K562 (cell line): Measurements from ENCODE around the gene DLX2. TPM values are rescaled to one million over a fixed set of nuclear protein-coding genes. Genes with fewer than 3 reads are reported as not detected.
A peak's percentile ranks its signal among the peaks of the same experiment; 100 is the strongest.

ENCODE experiments used
- CAMTA2 ChIP-seq: fragments of 250-450 bp; sonication (Bioruptor Pico); conservative IDR thresholded peaks from 2 replicates; pipeline ENCODE4 v1.5.1; 2022
- ESRRB ChIP-seq: fragments of 250-450 bp; sonication (Bioruptor Pico); IDR thresholded peaks from 2 replicates; pipeline ENCODE4 v1.5.0; 2020; ENCODE audit warnings: mild to moderate bottlenecking, moderate library complexity, borderline replicate concordance
- ETS2 ChIP-seq: IDR thresholded peaks from 2 replicates; pipeline ENCODE4 v1.6.1; 2016; ENCODE audit warnings: borderline replicate concordance, missing genetic modification characterization, mild to moderate bottlenecking, moderate library complexity, missing compliant biosample characterization; ENCODE audit not compliant: poor library complexity, severe bottlenecking
- GTF2F1 ChIP-seq: IDR thresholded peaks from 2 replicates; pipeline ENCODE4 v1.6.1; 2011; ENCODE audit warnings: low read depth, low read length, improper control_type of control experiment
- MIER1 ChIP-seq: fragments of 450-650 bp; IDR thresholded peaks from 2 replicates; pipeline ENCODE4 v1.6.1; 2016; ENCODE audit warnings: antibody characterized with exemption, mild to moderate bottlenecking, low read depth
- NR2C2 ChIP-seq, 2 experiments: fragments of 200-800 bp in 1 of 2; sonication (Bioruptor generic) in 1 of 2; sonication (generic) in 1 of 2; formaldehyde crosslinking in 1 of 2; IDR thresholded peaks; 2 replicates each; pipeline versions ENCODE4 v1.6.1 to v1.8.0; 2016 to 2022; ENCODE audit warnings: mild to moderate bottlenecking in 1 of 2, missing compliant biosample characterization in 1 of 2, missing genetic modification characterization in 1 of 2, missing genetic modification reagents in 1 of 2
- PRPF4 ChIP-seq: fragments of 200-400 bp; formaldehyde crosslinking; IDR thresholded peaks from one replicate; pipeline ENCODE4 v1.6.1; 2017; ENCODE audit warnings: low read length, low read depth, mild to moderate bottlenecking; ENCODE audit not compliant: insufficient read depth, poor library complexity, severe bottlenecking
- RAD21 ChIP-seq, 2 experiments: fragments of 250-450 bp in 1 of 2; fragments of 450-650 bp in 1 of 2; sonication (Bioruptor Pico) in 1 of 2; formaldehyde crosslinking in 1 of 2; IDR thresholded peaks in 1 of 2; conservative IDR thresholded peaks in 1 of 2; 2 replicates each; pipeline versions ENCODE4 v1.4.0 to v1.8.0; 2020 to 2022; ENCODE audit warnings: mild to moderate bottlenecking in 2 of 2, moderate library complexity in 1 of 2
- RBM34 ChIP-seq: fragments of 200-400 bp; formaldehyde crosslinking; IDR thresholded peaks from 2 replicates; pipeline ENCODE4 v1.6.1; 2018; ENCODE audit warnings: low read length, borderline replicate concordance; ENCODE audit not compliant: insufficient read depth
- SREBF1 ChIP-seq: fragments of 150-350 bp; IDR thresholded peaks from 2 replicates; pipeline ENCODE4 v1.6.1; 2014; ENCODE audit warnings: antibody characterized with exemption, low read depth, low read length, borderline replicate concordance
- SUPT5H ChIP-seq: fragments of 450-650 bp; IDR thresholded peaks from 2 replicates; pipeline ENCODE4 v1.6.1; 2016
- TAF1 ChIP-seq: IDR thresholded peaks from 2 replicates; pipeline ENCODE4 v1.6.1; 2011; ENCODE audit warnings: mild to moderate bottlenecking, low read length, moderate library complexity; ENCODE audit not compliant: insufficient read depth, control insufficient read depth, severe bottlenecking; ENCODE audit errors: extremely low read depth
- TCFL5 ChIP-seq: fragments of 250-450 bp; sonication (Bioruptor Pico); conservative IDR thresholded peaks from 2 replicates; pipeline ENCODE4 v1.6.1; 2021; ENCODE audit warnings: mild to moderate bottlenecking, moderate library complexity, matching md5 sums
- TOE1 ChIP-seq, 2 experiments: fragments of 450-650 bp in 1 of 2; sonication (generic) in 1 of 2; formaldehyde crosslinking in 1 of 2; IDR thresholded peaks; 2 replicates each; pipeline versions ENCODE4 v1.7.1 to v1.8.0; 2016 to 2022; ENCODE audit warnings: borderline replicate concordance in 2 of 2, mild to moderate bottlenecking in 2 of 2, antibody characterized with exemption in 1 of 2, inconsistent platforms in 1 of 2, low read depth in 1 of 2, missing genetic modification reagents in 1 of 2, moderate library complexity in 1 of 2
- TRIM24 ChIP-seq, 2 experiments: fragments of 450-650 bp; IDR thresholded peaks; 2 replicates each; pipeline ENCODE4 v1.6.1; 2016
- ZNF384 ChIP-seq: IDR thresholded peaks from 2 replicates; pipeline ENCODE4 v1.6.1; 2012; ENCODE audit warnings: low read depth, low read length, improper control_type of control experiment
- ZNF589 ChIP-seq: fragments of 200-800 bp; sonication (Bioruptor generic); IDR thresholded peaks from 2 replicates; pipeline ENCODE4 v1.6.1; 2016; ENCODE audit warnings: low read depth, missing genetic modification characterization, missing compliant biosample characterization
- ZSCAN29 ChIP-seq: fragments of 450-650 bp; IDR thresholded peaks from 2 replicates; pipeline ENCODE4 v1.6.1; 2017
- polyA plus RNA-seq, 8 experiments: library from polyadenylated mRNA; depleted of rRNA in 4 of 8; stranded (reverse) in 5 of 8; unstranded in 3 of 8; fragments of >200 nt; fragmentation: Nextera tagmentation in 2 of 8; fragmentation: Illumina TruSeq in 1 of 8; extraction: Ambion mirVana in 2 of 8; extraction: Trizol in 1 of 8; gene quantifications; 2 replicates each; pipeline versions ENCODE4 v1.2.1 to v1.2.3, GENCODE V29; 2011 to 2014; ENCODE audit warnings: inconsistent platforms in 1 of 8, missing spikeins in 1 of 8
- total RNA-seq, 7 experiments: library from RNA; depleted of rRNA in 6 of 7; stranded (reverse); fragments of >200 nt in 6 of 7; fragmentation: Illumina TruSeq in 2 of 7; extraction: Trizol in 2 of 7; gene quantifications; 2 replicates each; pipeline versions ENCODE4 v1.2.1 to v1.2.3, GENCODE V29; 2011 to 2021; ENCODE audit warnings: low replicate concordance in 1 of 7
- TF ChIP-seq, protein P1 (sequence below): sonication (generic); formaldehyde crosslinking; IDR thresholded peaks from 2 replicates; pipeline ENCODE4 v1.8.0; 2022; ENCODE audit warnings: mild to moderate bottlenecking, missing genetic modification reagents, borderline replicate concordance
- TF ChIP-seq, protein P2 (sequence below): sonication (generic); formaldehyde crosslinking; IDR thresholded peaks from 2 replicates; pipeline ENCODE4 v1.8.1; 2023; ENCODE audit warnings: mild to moderate bottlenecking, missing genetic modification reagents, moderate library complexity
- TF ChIP-seq, protein P3 (sequence below), 2 experiments: IDR thresholded peaks; 2 replicates each; pipeline ENCODE4 v1.6.1; 2012; ENCODE audit warnings: improper control_type of control experiment in 2 of 2, low read depth in 2 of 2, low read length in 2 of 2, borderline replicate concordance in 1 of 2

The DLX2 gene
- total and polyA plus RNA-seq, 9 of the 15 experiments (the other 6 are each of a cell fraction or from before 2014, with no cell fraction given) = 0.14 to 4.3 (median 0.86) TPM

DNA sequence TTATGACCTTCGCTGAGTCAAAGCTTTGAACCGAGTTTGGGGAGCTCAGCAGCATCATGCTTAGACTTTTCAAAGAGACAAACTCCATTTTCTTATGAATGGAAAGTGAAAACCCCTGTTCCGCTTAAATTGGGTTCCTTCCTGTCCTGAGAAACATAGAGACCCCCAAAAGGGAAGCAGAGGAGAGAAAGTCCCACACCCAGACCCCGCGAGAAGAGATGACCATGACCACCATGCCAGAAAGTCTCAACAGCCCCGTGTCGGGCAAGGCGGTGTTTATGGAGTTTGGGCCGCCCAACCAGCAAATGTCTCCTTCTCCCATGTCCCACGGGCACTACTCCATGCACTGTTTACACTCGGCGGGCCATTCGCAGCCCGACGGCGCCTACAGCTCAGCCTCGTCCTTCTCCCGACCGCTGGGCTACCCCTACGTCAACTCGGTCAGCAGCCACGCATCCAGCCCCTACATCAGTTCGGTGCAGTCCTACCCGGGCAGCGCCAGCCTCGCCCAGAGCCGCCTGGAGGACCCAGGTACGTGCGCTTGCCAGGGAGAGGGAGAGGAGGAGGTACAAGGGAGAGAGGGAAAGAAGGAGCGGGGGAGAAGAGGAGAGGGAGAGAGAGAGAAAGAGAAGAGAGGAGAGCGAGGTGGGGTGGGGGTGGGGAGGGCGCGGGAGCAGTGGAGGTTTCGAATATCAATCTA is 17.1 kb downstream of the DLX2 start, which contains the start of gene DLX1 (continued):
- TF ChIP-seq TOE1 (IDR thresholded peaks at IDR 0.05; ENCODE audit: borderline replicate concordance) = no peak; the same call in 1 of the 2 replicates
- TF ChIP-seq TOE1 (CRISPR knock-in tag; IDR thresholded peaks at IDR 0.05; ENCODE audit: borderline replicate concordance, low read depth) = no peak
- 0 out of 2 replicates have a peak, but pooled peaks have one; percentile 1 for TF ChIP-seq ZNF589 (CRISPR knock-in tag)
- TF ChIP-seq RBM34 = no peak
- TF ChIP-seq, protein P1, sequence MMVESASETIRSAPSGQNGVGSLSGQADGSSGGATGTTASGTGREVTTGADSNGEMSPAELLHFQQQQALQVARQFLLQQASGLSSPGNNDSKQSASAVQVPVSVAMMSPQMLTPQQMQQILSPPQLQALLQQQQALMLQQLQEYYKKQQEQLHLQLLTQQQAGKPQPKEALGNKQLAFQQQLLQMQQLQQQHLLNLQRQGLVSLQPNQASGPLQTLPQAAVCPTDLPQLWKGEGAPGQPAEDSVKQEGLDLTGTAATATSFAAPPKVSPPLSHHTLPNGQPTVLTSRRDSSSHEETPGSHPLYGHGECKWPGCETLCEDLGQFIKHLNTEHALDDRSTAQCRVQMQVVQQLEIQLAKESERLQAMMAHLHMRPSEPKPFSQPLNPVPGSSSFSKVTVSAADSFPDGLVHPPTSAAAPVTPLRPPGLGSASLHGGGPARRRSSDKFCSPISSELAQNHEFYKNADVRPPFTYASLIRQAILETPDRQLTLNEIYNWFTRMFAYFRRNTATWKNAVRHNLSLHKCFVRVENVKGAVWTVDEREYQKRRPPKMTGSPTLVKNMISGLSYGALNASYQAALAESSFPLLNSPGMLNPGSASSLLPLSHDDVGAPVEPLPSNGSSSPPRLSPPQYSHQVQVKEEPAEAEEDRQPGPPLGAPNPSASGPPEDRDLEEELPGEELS (CRISPR knock-in tag) = no peak
- no peak for TF ChIP-seq TCFL5 (CRISPR knock-in tag)
- no peak; a peak in 1 of 4 replicates for TF ChIP-seq TRIM24 (IDR thresholded peaks at IDR 0.05)
- peak; percentile 5 for TF ChIP-seq TAF1
- peak; percentile 51; the same call in 1 of the 2 replicates for TF ChIP-seq SUPT5H
- TF ChIP-seq, protein P2, sequence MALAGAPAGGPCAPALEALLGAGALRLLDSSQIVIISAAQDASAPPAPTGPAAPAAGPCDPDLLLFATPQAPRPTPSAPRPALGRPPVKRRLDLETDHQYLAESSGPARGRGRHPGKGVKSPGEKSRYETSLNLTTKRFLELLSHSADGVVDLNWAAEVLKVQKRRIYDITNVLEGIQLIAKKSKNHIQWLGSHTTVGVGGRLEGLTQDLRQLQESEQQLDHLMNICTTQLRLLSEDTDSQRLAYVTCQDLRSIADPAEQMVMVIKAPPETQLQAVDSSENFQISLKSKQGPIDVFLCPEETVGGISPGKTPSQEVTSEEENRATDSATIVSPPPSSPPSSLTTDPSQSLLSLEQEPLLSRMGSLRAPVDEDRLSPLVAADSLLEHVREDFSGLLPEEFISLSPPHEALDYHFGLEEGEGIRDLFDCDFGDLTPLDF = no peak
- no peak for TF ChIP-seq ESRRB (CRISPR knock-in tag)
- TF ChIP-seq, protein P3, sequence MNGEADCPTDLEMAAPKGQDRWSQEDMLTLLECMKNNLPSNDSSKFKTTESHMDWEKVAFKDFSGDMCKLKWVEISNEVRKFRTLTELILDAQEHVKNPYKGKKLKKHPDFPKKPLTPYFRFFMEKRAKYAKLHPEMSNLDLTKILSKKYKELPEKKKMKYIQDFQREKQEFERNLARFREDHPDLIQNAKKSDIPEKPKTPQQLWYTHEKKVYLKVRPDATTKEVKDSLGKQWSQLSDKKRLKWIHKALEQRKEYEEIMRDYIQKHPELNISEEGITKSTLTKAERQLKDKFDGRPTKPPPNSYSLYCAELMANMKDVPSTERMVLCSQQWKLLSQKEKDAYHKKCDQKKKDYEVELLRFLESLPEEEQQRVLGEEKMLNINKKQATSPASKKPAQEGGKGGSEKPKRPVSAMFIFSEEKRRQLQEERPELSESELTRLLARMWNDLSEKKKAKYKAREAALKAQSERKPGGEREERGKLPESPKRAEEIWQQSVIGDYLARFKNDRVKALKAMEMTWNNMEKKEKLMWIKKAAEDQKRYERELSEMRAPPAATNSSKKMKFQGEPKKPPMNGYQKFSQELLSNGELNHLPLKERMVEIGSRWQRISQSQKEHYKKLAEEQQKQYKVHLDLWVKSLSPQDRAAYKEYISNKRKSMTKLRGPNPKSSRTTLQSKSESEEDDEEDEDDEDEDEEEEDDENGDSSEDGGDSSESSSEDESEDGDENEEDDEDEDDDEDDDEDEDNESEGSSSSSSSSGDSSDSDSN (IDR thresholded peaks at IDR 0.05; ENCODE audit: borderline replicate concordance in 1 of 2, low read depth in 2 of 2, low read length in 2 of 2) = peak in 1 of 2 experiments; percentile 67; a peak in 2 of 4 replicates
- TF ChIP-seq PRPF4 = no peak
- TF ChIP-seq CAMTA2 = no peak
- no peak for TF ChIP-seq MIER1
- TF ChIP-seq ETS2 (tag) = no peak
- no peak for TF ChIP-seq SREBF1
- no peak for TF ChIP-seq ZSCAN29
- no peak for TF ChIP-seq NR2C2 (CRISPR knock-in tag; IDR thresholded peaks at IDR 0.05)
- TF ChIP-seq NR2C2 (tag; IDR thresholded peaks at IDR 0.05) = no peak
- TF ChIP-seq GTF2F1 = no peak
- peak in 1 of 2 experiments; percentile 9; a peak in 1 of 4 replicates for TF ChIP-seq RAD21 (CRISPR knock-in tag; conservative IDR thresholded peaks at IDR 0.05 in 1 of 2, IDR thresholded peaks at IDR 0.05 in 1 of 2)
- no peak for TF ChIP-seq ZNF384
